ENCODE data around the gene ZNF136. TPM values are rescaled to one million over a fixed set of nuclear protein-coding genes. Genes with fewer than 3 reads are reported as not detected.

ZNF136 gene
- total and polyA plus RNA-seq, 4 donors, result 0.92 to 5.8 (median 3.3) TPM

DNA sequence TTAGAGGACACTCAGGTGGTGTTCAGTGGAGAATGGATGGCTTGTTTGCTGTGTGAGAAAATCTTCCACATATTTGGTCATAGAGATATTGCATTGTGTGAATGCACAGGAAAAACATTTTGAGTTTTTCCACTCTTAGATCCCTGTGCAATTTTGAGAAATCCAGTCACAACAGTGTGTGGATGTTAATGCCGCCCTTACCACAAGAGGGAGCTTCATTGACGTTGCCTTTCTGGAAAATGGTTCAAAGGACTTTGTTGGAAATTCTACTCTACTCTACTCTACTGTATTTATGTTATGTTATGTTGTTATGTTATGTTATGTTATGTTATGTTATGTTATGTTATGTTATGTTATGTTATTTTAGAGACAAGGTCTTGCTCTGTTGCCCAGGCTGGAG, 36.2 kb upstream of the ZNF136 start:
- 33% methylated on average over 2 of the region's 2 CpGs for WGBS
- no peak for DNase-seq (ENCODE audit: low spot score)

GRCh38 chr19:12133069-12133468, 29.8 kb upstream of the ZNF136 start:
- peaks cover 25 to 47% (median 29%) of the 10 kb centered on the region in 4 donors for H3K9me3 ChIP-seq (ENCODE audit: control insufficient read depth in 4 of 4, low read length in 3 of 4)
- H3K36me3 ChIP-seq (ENCODE audit: control insufficient read depth in 4 of 4, insufficient read depth in 3 of 4, low read depth in 1 of 4, low read length in 3 of 4), result peaks cover 13 to 43% (median 39%) of the 10 kb centered on the region in 4 donors
- no peak overlapping the region for H3K9ac ChIP-seq (ENCODE audit: low read depth in 1 of 2, low read length in 2 of 2)
- 99% methylated on average over 3 of the region's 3 CpGs for WGBS
- no peak for TF ChIP-seq YY1 (IDR thresholded peaks at IDR 0.05)
- no peak for TF ChIP-seq GABPA (IDR thresholded peaks at IDR 0.05 in 1 of 2, conservative IDR thresholded peaks at IDR 0.05 in 1 of 2)
- TF ChIP-seq RAD21 (IDR thresholded peaks at IDR 0.05), result no peak
- no peak for TF ChIP-seq TAF1 (conservative IDR thresholded peaks at IDR 0.05)
- no peak for TF ChIP-seq SP1 (IDR thresholded peaks at IDR 0.05)
- TF ChIP-seq HNF4G (IDR thresholded peaks at IDR 0.05), result no peak
- no peak for TF ChIP-seq FOXA1 (IDR thresholded peaks at IDR 0.05)
- TF ChIP-seq EGR1 (IDR thresholded peaks at IDR 0.05; ENCODE audit: low read depth in 2 of 2), result no peak
- TF ChIP-seq JUND (IDR thresholded peaks at IDR 0.05), result no peak
- no peak for TF ChIP-seq RXRA (IDR thresholded peaks at IDR 0.05)
- TF ChIP-seq, protein P1, sequence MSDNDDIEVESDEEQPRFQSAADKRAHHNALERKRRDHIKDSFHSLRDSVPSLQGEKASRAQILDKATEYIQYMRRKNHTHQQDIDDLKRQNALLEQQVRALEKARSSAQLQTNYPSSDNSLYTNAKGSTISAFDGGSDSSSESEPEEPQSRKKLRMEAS (IDR thresholded peaks at IDR 0.05), result no peak
- H3K4me1 ChIP-seq (ENCODE audit: control insufficient read depth in 4 of 4, insufficient read depth in 4 of 4, low read length in 3 of 4), result no peaks in the 10 kb centered on the region
- no peak for DNase-seq (ENCODE audit: low spot score)
- H3K4me3 ChIP-seq (ENCODE audit: low read depth in 1 of 3, low read length in 3 of 3), result peak overlapping the region in 2 of 3 donors; percentile 35 to 72
- no peaks in the 10 kb centered on the region for H3K27me3 ChIP-seq (ENCODE audit: control insufficient read depth in 4 of 4, insufficient read depth in 4 of 4, low read length in 3 of 4)
- no peak overlapping the region for H3K27ac ChIP-seq (ENCODE audit: low read depth in 1 of 2, low read length in 2 of 2)

More for the DNA sequence above, 36.2 kb upstream of the ZNF136 start:
- no peak overlapping the region for H3K27ac ChIP-seq (ENCODE audit: low read depth in 1 of 2, low read length in 2 of 2)
- no peaks in the 10 kb centered on the region for H3K27me3 ChIP-seq (ENCODE audit: control insufficient read depth in 4 of 4, insufficient read depth in 4 of 4, low read length in 3 of 4)
- peaks cover 0 to 2% (median under 1%) of the 10 kb centered on the region in 4 donors for H3K36me3 ChIP-seq (ENCODE audit: control insufficient read depth in 4 of 4, insufficient read depth in 3 of 4, low read depth in 1 of 4, low read length in 3 of 4)
- H3K4me1 ChIP-seq (ENCODE audit: control insufficient read depth in 4 of 4, insufficient read depth in 4 of 4, low read length in 3 of 4), result no peaks in the 10 kb centered on the region
- H3K4me3 ChIP-seq (ENCODE audit: low read depth in 1 of 3, low read length in 3 of 3), result no peak overlapping the region
- peaks cover 2 to 15% (median 7%) of the 10 kb centered on the region in 4 donors for H3K9me3 ChIP-seq (ENCODE audit: control insufficient read depth in 4 of 4, low read length in 3 of 4)
- peak; percentile 43 for TF ChIP-seq CTCF (IDR thresholded peaks at IDR 0.05; ENCODE audit: low read depth, low read length, missing input control)
- TF ChIP-seq NR2F2 (IDR thresholded peaks at IDR 0.05), result no peak
- TF ChIP-seq RAD21 (IDR thresholded peaks at IDR 0.05), result peak; percentile 42 to 63
- no peak for TF ChIP-seq GABPA (IDR thresholded peaks at IDR 0.05 in 1 of 2, conservative IDR thresholded peaks at IDR 0.05 in 1 of 2)
- H3K9ac ChIP-seq (ENCODE audit: low read depth in 1 of 2, low read length in 2 of 2), result no peak overlapping the region

- Histone ChIP-seq H3K27me3 (ENCODE audit: control insufficient read depth in 4 of 4, insufficient read depth in 4 of 4, low read length in 3 of 4) (no peaks in the 10 kb centered on the region), H3K27ac (ENCODE audit: low read depth in 1 of 2, low read length in 2 of 2) (no peak overlapping the region), H3K4me3 (ENCODE audit: low read depth in 1 of 3, low read length in 3 of 3) (peak overlapping the region in 1 of 3 donors; percentile 42), H3K9ac (ENCODE audit: low read depth in 1 of 2, low read length in 2 of 2) (no peak overlapping the region), H3K9me3 (ENCODE audit: control insufficient read depth in 4 of 4, low read length in 3 of 4) (peaks cover 17 to 25% (median 17%) of the 10 kb centered on the region in 4 donors), H3K36me3 (ENCODE audit: control insufficient read depth in 4 of 4, insufficient read depth in 3 of 4, low read depth in 1 of 4, low read length in 3 of 4) (peaks cover 12 to 39% (median 34%) of the 10 kb centered on the region in 4 donors), H3K4me1 (ENCODE audit: control insufficient read depth in 4 of 4, insufficient read depth in 4 of 4, low read length in 3 of 4) (peaks cover 4 to 16% (median 13%) of the 10 kb centered on the region in 4 donors)
- 81% methylated on average over 7 of the region's 7 CpGs for WGBS
- TF ChIP-seq RXRA (IDR thresholded peaks at IDR 0.05) (no peak), FOXA1 (IDR thresholded peaks at IDR 0.05) (no peak), HNF4A (conservative IDR thresholded peaks at IDR 0.05) (no peak)
- TF ChIP-seq, protein P1 (IDR thresholded peaks at IDR 0.05), result no peak
- DNase-seq (ENCODE audit: low spot score), result no peak
These were observed 25.5 kb upstream of the ZNF136 start for GRCh38 chr19:12137221-12137940.

Data from liver (tissue), 9 donors.